Measurements from ENCODE around the gene COA8. TPM values are rescaled to one million over a fixed set of nuclear protein-coding genes. Genes with fewer than 3 reads are reported as not detected.

The COA8 gene
- total and polyA plus RNA-seq, 2 of the 8 experiments (the other 6 are each of a cell fraction or from before 2014, with no cell fraction given), result 7.1 to 35.5 TPM

GRCh38 chr14:103574104-103574503, 11.3 kb downstream of the COA8 start:
- no peak for DNase-seq (ENCODE audit: low read depth in 1 of 2, low spot score in 2 of 2)
- Histone ChIP-seq H3K27ac (ENCODE audit: low read depth, low read length) (no peak overlapping the region), H3K18ac (ENCODE audit: extremely low read depth, low read length) (no peak overlapping the region), H2BK5ac (ENCODE audit: low read depth, low read length) (no peak overlapping the region), H3K14ac (ENCODE audit: insufficient read length) (no peak overlapping the region), H3K79me1 (ENCODE audit: low read depth, low read length) (peaks cover 3% of the 10 kb centered on the region), H3K27me3 (replicated peaks in 1 of 4; ENCODE audit: control insufficient read depth in 3 of 4, extremely low read depth in 1 of 4, insufficient read depth in 3 of 4, low read length in 3 of 4) (no peaks in the 10 kb centered on the region; a peak in 1 of 7 replicates), H4K91ac (replicated peaks; ENCODE audit: insufficient read length, low read length) (no peak overlapping the region), H3K4ac (replicated peaks; ENCODE audit: insufficient read length, low read depth, low read length) (no peak overlapping the region), H3K4me3 (ENCODE audit: extremely low read depth in 1 of 4, insufficient read depth in 2 of 4, low read depth in 3 of 4, low read length in 4 of 4) (no peak overlapping the region), H2BK20ac (ENCODE audit: low read length) (no peak overlapping the region), H3K4me1 (replicated peaks in 1 of 4; ENCODE audit: control insufficient read depth in 3 of 4, insufficient read depth in 4 of 4, low read length in 3 of 4) (no peaks in the 10 kb centered on the region), H4K8ac (ENCODE audit: extremely low read depth, insufficient read depth, low read length) (no peak overlapping the region), H3K23ac (ENCODE audit: insufficient read length) (no peak overlapping the region), H2AK5ac (ENCODE audit: low read depth, low read length) (no peak overlapping the region), H4K5ac (ENCODE audit: insufficient read length, low read depth, low read length) (no peak overlapping the region), H3K9ac (replicated peaks in 1 of 4; ENCODE audit: extremely low read depth in 1 of 4, low read depth in 3 of 4, low read length in 3 of 4) (no peak overlapping the region), H2AFZ (ENCODE audit: low read length) (no peak overlapping the region), H3K36me3 (ENCODE audit: control insufficient read depth in 2 of 4, insufficient read depth in 4 of 4, low read length in 3 of 4) (peaks cover 2 to 19% (median 6%) of the 10 kb centered on the region in 4 experiments; a peak in 4 of 8 replicates), H2BK12ac (ENCODE audit: low read depth, low read length) (no peak overlapping the region), H3K4me2 (ENCODE audit: insufficient read depth in 1 of 2, low read depth in 2 of 2, low read length in 2 of 2) (no peak overlapping the region), H4K20me1 (replicated peaks in 1 of 2; ENCODE audit: control insufficient read depth in 1 of 2, insufficient read depth in 2 of 2, low read length in 2 of 2) (peaks cover under 1 to 10% of the 10 kb centered on the region in 2 experiments), H2BK15ac (ENCODE audit: low read length) (no peak overlapping the region), H3K9me3 (ENCODE audit: insufficient read depth in 2 of 2, low read depth in 1 of 2, low read length in 1 of 2) (no peaks in the 10 kb centered on the region), H3K23me2 (ENCODE audit: low read depth, low read length) (no peaks in the 10 kb centered on the region), H3K56ac (replicated peaks; ENCODE audit: insufficient read length, low read depth, low read length) (no peak overlapping the region), H3K79me2 (ENCODE audit: control insufficient read depth in 1 of 2, insufficient read depth in 2 of 2, low read length in 2 of 2) (peaks cover 0 to 8% of the 10 kb centered on the region in 2 experiments; a peak in 2 of 4 replicates), H2BK120ac (replicated peaks; ENCODE audit: low read depth, low read length) (no peak overlapping the region)
- no peak for FAIRE-seq
- POLR2A ChIA-PET (ENCODE audit: partially characterized antibody), result interaction anchor here (1.0 kb wide), 1 partner anchor 13 kb away, joined by 3 read pairs; no protein-coding TSS in a partner anchor
- WGBS, 2 experiments (ENCODE audit: extremely low coverage in 1 of 2, insufficient coverage in 1 of 2, insufficient read length in 1 of 2, insufficient replicate concordance in 2 of 2, low coverage in 1 of 2, low lambda C conversion rate in 2 of 2, missing lambda C conversion rate in 1 of 2), result 96% methylated on average over 6 of the region's 6 CpGs; no CpG with 5 or more reads in 1 of the 2 experiments
- TF ChIP-seq RBBP5 (IDR thresholded peaks at IDR 0.05; ENCODE audit: borderline replicate concordance, low read depth, low read length), result no peak
- TF ChIP-seq MAX (IDR thresholded peaks at IDR 0.05), result no peak
- TF ChIP-seq POLR2AphosphoS5 (IDR thresholded peaks at IDR 0.05; ENCODE audit: low read depth, low read length), result no peak
- TF ChIP-seq RXRA (IDR thresholded peaks at IDR 0.05; ENCODE audit: insufficient read depth, low read depth, low read length), result no peak
- TF ChIP-seq GTF2F1 (IDR thresholded peaks at IDR 0.05; ENCODE audit: borderline replicate concordance, low read depth, low read length), result no peak
- TF ChIP-seq, protein P1, sequence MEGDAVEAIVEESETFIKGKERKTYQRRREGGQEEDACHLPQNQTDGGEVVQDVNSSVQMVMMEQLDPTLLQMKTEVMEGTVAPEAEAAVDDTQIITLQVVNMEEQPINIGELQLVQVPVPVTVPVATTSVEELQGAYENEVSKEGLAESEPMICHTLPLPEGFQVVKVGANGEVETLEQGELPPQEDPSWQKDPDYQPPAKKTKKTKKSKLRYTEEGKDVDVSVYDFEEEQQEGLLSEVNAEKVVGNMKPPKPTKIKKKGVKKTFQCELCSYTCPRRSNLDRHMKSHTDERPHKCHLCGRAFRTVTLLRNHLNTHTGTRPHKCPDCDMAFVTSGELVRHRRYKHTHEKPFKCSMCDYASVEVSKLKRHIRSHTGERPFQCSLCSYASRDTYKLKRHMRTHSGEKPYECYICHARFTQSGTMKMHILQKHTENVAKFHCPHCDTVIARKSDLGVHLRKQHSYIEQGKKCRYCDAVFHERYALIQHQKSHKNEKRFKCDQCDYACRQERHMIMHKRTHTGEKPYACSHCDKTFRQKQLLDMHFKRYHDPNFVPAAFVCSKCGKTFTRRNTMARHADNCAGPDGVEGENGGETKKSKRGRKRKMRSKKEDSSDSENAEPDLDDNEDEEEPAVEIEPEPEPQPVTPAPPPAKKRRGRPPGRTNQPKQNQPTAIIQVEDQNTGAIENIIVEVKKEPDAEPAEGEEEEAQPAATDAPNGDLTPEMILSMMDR (IDR thresholded peaks at IDR 0.05; ENCODE audit: control extremely low read depth in 1 of 3, insufficient read depth in 1 of 3, low read depth in 1 of 3, low read length in 3 of 3), result no peak
- no peak for TF ChIP-seq CREB1 (IDR thresholded peaks at IDR 0.05)
- no peak for TF ChIP-seq ASH2L (IDR thresholded peaks at IDR 0.05; ENCODE audit: low read length)
- no peak for TF ChIP-seq USF2 (IDR thresholded peaks at IDR 0.05; ENCODE audit: low read length)
- no peak for TF ChIP-seq KDM1A (IDR thresholded peaks at IDR 0.05; ENCODE audit: borderline replicate concordance, low read length)
- CTCF ChIA-PET (ENCODE audit: partially characterized antibody), result interaction anchor here (0.6 to 1.3 kb wide), 4 partner anchors 12 to 89 kb away, joined by 3 to 4 read pairs (median 3); no protein-coding TSS in a partner anchor

Data from H1 (cell line).